ENCODE data around the gene ZNF497. TPM values are rescaled to one million over a fixed set of nuclear protein-coding genes. Genes with fewer than 3 reads are reported as not detected.
A peak's percentile ranks its signal among the peaks of the same experiment; 100 is the strongest.

ZNF497 gene
- total and polyA plus RNA-seq, 10 donors, result 0.44 to 3.0 (median 1.0) TPM

- Histone ChIP-seq H3K27me3 (replicated peaks in 1 of 7) (no peaks in the 10 kb centered on the region), H3K4me3 (peak within 1 kb of the TSS; percentile 52 to 92 (median 75)), H3K4me1 (peaks cover 11 to 55% (median 26%) of the 10 kb centered on the region in 6 donors), H3K27ac (peak within 1 kb of the TSS; percentile 88 to 96 (median 92)), H3K9me3 (peaks cover 0 to 19% (median 0%) of the 10 kb centered on the region in 8 donors), H3K36me3 (peaks cover 0 to 62% (median 29%) of the 10 kb centered on the region in 6 donors)
- 1 to 2% (median 1%) methylated on average over 48 to 55 of the region's 55 CpGs for WGBS, 5 donors
- TF ChIP-seq CTCF (IDR thresholded peaks at IDR 0.05 in 8 of 11, conservative IDR thresholded peaks at IDR 0.05 in 3 of 11) (peak; percentile 13 to 74 (median 47)), POLR2A (IDR thresholded peaks at IDR 0.05) (peak; percentile 66 to 86 (median 66)), POLR2AphosphoS5 (IDR thresholded peaks at IDR 0.05) (peak; percentile 99 to 100 (median 99))
- intact Hi-C loops (cut with DNase I; ENCODE audit: low total_unique reads), result no loop called here
- peak; percentile 99 for DNase-seq
Observed at GRCh38 chr19:58305065-58305931, 57.3 kb downstream of the ZNF497 start, which contains the start of gene ERVK3-1. Gene ERVK3-1, plus strand, starts transcription at chr19:58305377. Its CDS starts 6,792 bp downstream, at chr19:58312169.

GRCh38 chr19:58304748-58305064 lies 57.8 kb downstream of the ZNF497 start:
- intact Hi-C loops (cut with DNase I; ENCODE audit: low total_unique reads), result no loop called here
- no peaks in the 10 kb centered on the region for H3K27me3 ChIP-seq (replicated peaks in 1 of 7)
- peaks cover 0 to 62% (median 30%) of the 10 kb centered on the region in 6 donors for H3K36me3 ChIP-seq
- peaks cover 0 to 25% (median 0%) of the 10 kb centered on the region in 8 donors for H3K9me3 ChIP-seq
- TF ChIP-seq CTCF (IDR thresholded peaks at IDR 0.05 in 8 of 11, conservative IDR thresholded peaks at IDR 0.05 in 3 of 11) (no peak), POLR2AphosphoS5 (IDR thresholded peaks at IDR 0.05) (no peak), POLR2A (IDR thresholded peaks at IDR 0.05) (no peak)
- peaks cover 11 to 51% (median 26%) of the 10 kb centered on the region in 6 donors for H3K4me1 ChIP-seq
- peak overlapping the region; percentile 52 to 92 (median 75) for H3K4me3 ChIP-seq
- no peak for DNase-seq
- WGBS, 5 donors, result 32 to 44% (median 35%) methylated on average over 7 of the region's 7 CpGs
- H3K27ac ChIP-seq, result peak overlapping the region; percentile 88 to 96 (median 92)

Small RNA genes within 50 kb of the gene (microRNA-seq; reads per million reads assigned to microRNA genes)
- gene MIR4754 (0.28 to 1.8 (median 1.1) reads per million in 3 donors), gene MIR6806 (0 reads per million in 3 donors)

Small RNA genes within 50 kb of the gene (small RNA-seq; reads per million reads assigned to genes)
- 0 reads per million in 4 donors for gene MIR4754
- 0 to 0.23 (median 0) reads per million in 4 donors for gene MIR6806
- gene RNA5SP473, result 0.35 to 0.75 (median 0.52) reads per million in 4 donors

Other genes starting within 250 kb of the ZNF497 start
- 10 to 100 TPM in 4 of 7 donors, 1 to 10 TPM in 3; 8.6 to 13.4 (median 10.4) TPM for gene ZNF329, start 212.0 kb downstream of the ZNF497 start, total RNA-seq
- gene ZNF329, start 212.0 kb downstream of the ZNF497 start, polyA plus RNA-seq, result 1 to 10 TPM; 3.8 to 6.1 (median 3.8) TPM
- gene ZNF274, start 179.7 kb downstream of the ZNF497 start, total RNA-seq, result 10 to 100 TPM; 32.5 to 53.4 (median 36.9) TPM
- 10 to 100 TPM; 17.5 to 19.5 (median 18.4) TPM for gene ZNF274, start 179.7 kb downstream of the ZNF497 start, polyA plus RNA-seq
- 10 to 100 TPM; 31.4 to 58.5 (median 39.0) TPM for gene ZNF544, start 133.8 kb downstream of the ZNF497 start, total RNA-seq
- gene ZNF544, start 133.8 kb downstream of the ZNF497 start, polyA plus RNA-seq, result 10 to 100 TPM; 12.5 to 24.8 (median 20.2) TPM
- gene ZNF8, start 83.8 kb downstream of the ZNF497 start, total RNA-seq, result 10 to 100 TPM in 2 of 7 donors, 1 to 10 TPM in 5; 6.6 to 10.7 (median 8.5) TPM
- 1 to 10 TPM in 1 of 3 donors, under 1 TPM in 2; 0.91 to 1.8 (median 0.91) TPM for gene ZNF8, start 83.8 kb downstream of the ZNF497 start, polyA plus RNA-seq
- 10 to 100 TPM; 35.0 to 62.5 (median 44.7) TPM for gene ERVK3-1, start 57.4 kb downstream of the ZNF497 start, total RNA-seq
- 10 to 100 TPM; 34.0 to 48.8 (median 39.1) TPM for gene ERVK3-1, start 57.4 kb downstream of the ZNF497 start, polyA plus RNA-seq
- 1 to 10 TPM; 2.7 to 3.9 (median 3.0) TPM for gene ZSCAN22, start 35.8 kb downstream of the ZNF497 start, total RNA-seq
- gene ZSCAN22, start 35.8 kb downstream of the ZNF497 start, polyA plus RNA-seq, result under 1 TPM; 0.48 to 0.86 (median 0.55) TPM
- 10 to 100 TPM; 10.8 to 49.9 (median 14.2) TPM for gene A1BG, start 9.3 kb downstream of the ZNF497 start, total RNA-seq
- gene A1BG, start 9.3 kb downstream of the ZNF497 start, polyA plus RNA-seq, result 10 to 100 TPM; 39.4 to 76.5 (median 73.8) TPM
- 1 to 10 TPM; 2.2 to 6.1 (median 3.2) TPM for gene ZNF837, start 18.3 kb upstream of the ZNF497 start, total RNA-seq
- 1 to 10 TPM; 3.2 to 4.4 (median 3.2) TPM for gene ZNF837, start 18.3 kb upstream of the ZNF497 start, polyA plus RNA-seq
- gene RPS5, start 24.5 kb upstream of the ZNF497 start, total RNA-seq, result 1,000 to 10,000 TPM in 4 of 7 donors, 100 to 1,000 TPM in 3; 712 to 1,400 (median 1,083) TPM
- gene RPS5, start 24.5 kb upstream of the ZNF497 start, polyA plus RNA-seq, result 1,000 to 10,000 TPM; 1,850 to 2,466 (median 2,373) TPM
- not detected for gene RNF225, start 32.9 kb upstream of the ZNF497 start, total RNA-seq
- gene RNF225, start 32.9 kb upstream of the ZNF497 start, polyA plus RNA-seq, result not detected
- 10 to 100 TPM in 3 of 7 donors, 1 to 10 TPM in 4; 6.7 to 11.2 (median 9.4) TPM for gene ZNF584, start 45.9 kb upstream of the ZNF497 start, total RNA-seq
- 1 to 10 TPM; 2.3 to 3.4 (median 2.5) TPM for gene ZNF584, start 45.9 kb upstream of the ZNF497 start, polyA plus RNA-seq
- 10 to 100 TPM in 2 of 7 donors, 1 to 10 TPM in 5; 4.2 to 10.9 (median 6.6) TPM for gene ZNF132, start 77.4 kb upstream of the ZNF497 start, total RNA-seq
- 1 to 10 TPM in 2 of 3 donors, under 1 TPM in 1; 0.96 to 1.1 (median 1.0) TPM for gene ZNF132, start 77.4 kb upstream of the ZNF497 start, polyA plus RNA-seq
- gene ZNF324B, start 88.9 kb upstream of the ZNF497 start, total RNA-seq, result 10 to 100 TPM in 2 of 7 donors, 1 to 10 TPM in 5; 7.3 to 12.5 (median 8.3) TPM
- 1 to 10 TPM in 2 of 3 donors, under 1 TPM in 1; 0.98 to 3.3 (median 1.5) TPM for gene ZNF324B, start 88.9 kb upstream of the ZNF497 start, polyA plus RNA-seq
- gene ZNF324, start 104.3 kb upstream of the ZNF497 start, total RNA-seq, result 10 to 100 TPM; 11.0 to 19.8 (median 14.2) TPM
- 1 to 10 TPM; 1.5 to 4.6 (median 2.1) TPM for gene ZNF324, start 104.3 kb upstream of the ZNF497 start, polyA plus RNA-seq
- gene ZNF446, start 113.6 kb upstream of the ZNF497 start, total RNA-seq, result 10 to 100 TPM in 6 of 7 donors, 1 to 10 TPM in 1; 9.8 to 18.8 (median 11.3) TPM
- gene ZNF446, start 113.6 kb upstream of the ZNF497 start, polyA plus RNA-seq, result 10 to 100 TPM in 2 of 3 donors, 1 to 10 TPM in 1; 7.1 to 13.2 (median 12.6) TPM
- gene SLC27A5, start 149.2 kb upstream of the ZNF497 start, total RNA-seq, result 10 to 100 TPM in 1 of 7 donors, 1 to 10 TPM in 6; 6.0 to 12.3 (median 7.2) TPM
- gene SLC27A5, start 149.2 kb upstream of the ZNF497 start, polyA plus RNA-seq, result 10 to 100 TPM; 14.0 to 26.8 (median 14.9) TPM
- 10 to 100 TPM; 11.1 to 16.0 (median 13.0) TPM for gene ZBTB45, start 157.1 kb upstream of the ZNF497 start, total RNA-seq
- gene ZBTB45, start 157.1 kb upstream of the ZNF497 start, polyA plus RNA-seq, result 1 to 10 TPM; 4.0 to 8.8 (median 4.4) TPM
- gene TRIM28, start 181.3 kb upstream of the ZNF497 start, total RNA-seq, result 100 to 1,000 TPM; 216 to 294 (median 232) TPM
- 100 to 1,000 TPM; 181 to 233 (median 183) TPM for gene TRIM28, start 181.3 kb upstream of the ZNF497 start, polyA plus RNA-seq
- 100 to 1,000 TPM in 3 of 7 donors, 10 to 100 TPM in 4; 79.9 to 115 (median 89.9) TPM for gene CHMP2A, start 192.4 kb upstream of the ZNF497 start, total RNA-seq
- gene CHMP2A, start 192.4 kb upstream of the ZNF497 start, polyA plus RNA-seq, result 100 to 1,000 TPM; 112 to 124 (median 121) TPM
- 10 to 100 TPM; 19.1 to 66.9 (median 44.0) TPM for gene UBE2M, start 195.9 kb upstream of the ZNF497 start, total RNA-seq
- gene UBE2M, start 195.9 kb upstream of the ZNF497 start, polyA plus RNA-seq, result 10 to 100 TPM; 33.2 to 47.3 (median 36.9) TPM
- 10 to 100 TPM; 27.7 to 41.6 (median 35.7) TPM for gene MZF1, start 210.6 kb upstream of the ZNF497 start, total RNA-seq
- 10 to 100 TPM; 13.2 to 23.0 (median 20.6) TPM for gene MZF1, start 210.6 kb upstream of the ZNF497 start, polyA plus RNA-seq